ENCODE measurements around the gene VPS37B. TPM values are rescaled to one million over a fixed set of nuclear protein-coding genes. Genes with fewer than 3 reads are reported as not detected.

The VPS37B gene
- total RNA-seq, 3 donors from 2014 or later: 11.9 to 20.3 (median 18.4) TPM

GRCh38 chr12:122842505-122843405 lies 53.2 kb downstream of the VPS37B start:
- Mint-ChIP-seq H3K4me3 (no peak overlapping the region), H3K4me1 (ENCODE audit: low read depth) (peaks cover 25% of the 10 kb centered on the region), H3K9me3 (no peaks in the 10 kb centered on the region), H3K36me3 (ENCODE audit: insufficient read depth) (no peaks in the 10 kb centered on the region), H3K27me3 (ENCODE audit: low read depth) (no peaks in the 10 kb centered on the region)
- ATAC-seq (no peak), DNase-seq (no peak)

- Mint-ChIP-seq H3K4me3 (no peak overlapping the region), H3K9me3 (no peaks in the 10 kb centered on the region), H3K27me3 (ENCODE audit: low read depth) (no peaks in the 10 kb centered on the region), H3K4me1 (ENCODE audit: low read depth) (peaks cover 34% of the 10 kb centered on the region), H3K36me3 (ENCODE audit: insufficient read depth) (no peaks in the 10 kb centered on the region)
- DNase-seq (no peak), ATAC-seq (no peak)
Measured at GRCh38 chr12:122841544-122842321, 54.2 kb downstream of the VPS37B start.

- H3K9me3 Mint-ChIP-seq: no peaks in the 10 kb centered on the region
- H3K36me3 Mint-ChIP-seq (ENCODE audit: insufficient read depth): no peaks in the 10 kb centered on the region
- peaks cover 40% of the 10 kb centered on the region for H3K4me1 Mint-ChIP-seq (ENCODE audit: low read depth)
- no peaks in the 10 kb centered on the region for H3K27me3 Mint-ChIP-seq (ENCODE audit: low read depth)
- ATAC-seq (no peak), DNase-seq (no peak)
- no peak overlapping the region for H3K4me3 Mint-ChIP-seq
Measured at GRCh38 chr12:122840580-122841513, 55.1 kb downstream of the VPS37B start.

GRCh38 chr12:122839907-122840554 lies 55.9 kb downstream of the VPS37B start:
- ATAC-seq (no peak), DNase-seq (no peak)
- Mint-ChIP-seq H3K4me1 (ENCODE audit: low read depth) (peaks cover 40% of the 10 kb centered on the region), H3K27me3 (ENCODE audit: low read depth) (no peaks in the 10 kb centered on the region), H3K36me3 (ENCODE audit: insufficient read depth) (no peaks in the 10 kb centered on the region), H3K4me3 (no peak overlapping the region), H3K9me3 (no peaks in the 10 kb centered on the region)

GRCh38 chr12:122838841-122839240 lies 57.1 kb downstream of the VPS37B start:
- no peak overlapping the region for H3K4me3 Mint-ChIP-seq
- ATAC-seq: no peak

GRCh38 chr12:122837306-122838265 lies 58.3 kb downstream of the VPS37B start:
- no peak for ATAC-seq
- no peaks in the 10 kb centered on the region for H3K27me3 Mint-ChIP-seq (ENCODE audit: low read depth)
- H3K4me1 Mint-ChIP-seq (ENCODE audit: low read depth): peaks cover 49% of the 10 kb centered on the region
- H3K4me3 Mint-ChIP-seq: peak overlapping the region; percentile 95
- H3K36me3 Mint-ChIP-seq (ENCODE audit: insufficient read depth): no peaks in the 10 kb centered on the region
- no peaks in the 10 kb centered on the region for H3K9me3 Mint-ChIP-seq
- no peak for DNase-seq

More at GRCh38 chr12:122838841-122839240, 57.1 kb downstream of the VPS37B start:
- Mint-ChIP-seq H3K36me3 (ENCODE audit: insufficient read depth) (no peaks in the 10 kb centered on the region), H3K4me1 (ENCODE audit: low read depth) (peaks cover 49% of the 10 kb centered on the region), H3K9me3 (no peaks in the 10 kb centered on the region), H3K27me3 (ENCODE audit: low read depth) (no peaks in the 10 kb centered on the region)
- DNase-seq: no peak

GRCh38 chr12:122836027-122836921 lies 59.6 kb downstream of the VPS37B start:
- H3K27me3 Mint-ChIP-seq (ENCODE audit: low read depth): no peaks in the 10 kb centered on the region
- DNase-seq: no peak
- H3K36me3 Mint-ChIP-seq (ENCODE audit: insufficient read depth): no peaks in the 10 kb centered on the region
- ATAC-seq: peak; percentile 58 to 65
- no peaks in the 10 kb centered on the region for H3K9me3 Mint-ChIP-seq
- peaks cover 46% of the 10 kb centered on the region for H3K4me1 Mint-ChIP-seq (ENCODE audit: low read depth)
- H3K4me3 Mint-ChIP-seq: peak overlapping the region; percentile 95

- H3K4me1 Mint-ChIP-seq (ENCODE audit: low read depth): peaks cover 43% of the 10 kb centered on the region
- H3K36me3 Mint-ChIP-seq (ENCODE audit: insufficient read depth): no peaks in the 10 kb centered on the region
- ATAC-seq: peak; percentile 51 to 60
- no peak for DNase-seq
- H3K27me3 Mint-ChIP-seq (ENCODE audit: low read depth): no peaks in the 10 kb centered on the region
- H3K9me3 Mint-ChIP-seq: no peaks in the 10 kb centered on the region
- no peak overlapping the region for H3K4me3 Mint-ChIP-seq
Measured at GRCh38 chr12:122835750-122836026, 60.2 kb downstream of the VPS37B start.

GRCh38 chr12:122834921-122835749 lies 60.8 kb downstream of the VPS37B start, which contains the start of gene HIP1R:
Gene HIP1R (plus strand): TSS chr12:122835457. CDS start chr12:122835551, 94 bp downstream.
- no peaks in the 10 kb centered on the region for H3K9me3 Mint-ChIP-seq
- peak; percentile 73 to 75 for ATAC-seq

GRCh38 chr12:122834104-122834920 lies 61.6 kb downstream of the VPS37B start:
- ATAC-seq (no peak), DNase-seq (no peak)
- Mint-ChIP-seq H3K27me3 (ENCODE audit: low read depth) (no peaks in the 10 kb centered on the region), H3K4me3 (peak overlapping the region; percentile 95), H3K9me3 (no peaks in the 10 kb centered on the region), H3K4me1 (ENCODE audit: low read depth) (peaks cover 38% of the 10 kb centered on the region), H3K36me3 (ENCODE audit: insufficient read depth) (no peaks in the 10 kb centered on the region)

More at GRCh38 chr12:122834921-122835749, 60.8 kb downstream of the VPS37B start, which contains the start of gene HIP1R:
- Mint-ChIP-seq H3K36me3 (ENCODE audit: insufficient read depth) (no peaks in the 10 kb centered on the region), H3K4me1 (ENCODE audit: low read depth) (peaks cover 39% of the 10 kb centered on the region), H3K4me3 (peak within 1 kb of the TSS; percentile 95), H3K27me3 (ENCODE audit: low read depth) (no peaks in the 10 kb centered on the region)
- DNase-seq: peak; percentile 58

All from activated T-cell treated with anti-CD3 and anti-CD28 coated beads, Interleukin-2, amount 50 U/mL, for 4 hours (primary cell).